AG04449 (cell line): Measurements from ENCODE around the gene CD52.
"Not testable (repeated sequence)": the region's sequence is repeated elsewhere in the genome, so short reads cannot be mapped to it uniquely, and the experiment has no call there.

ENCODE experiments used
- CTCF ChIA-PET: fragments of 350-600 bp; formaldehyde crosslinking; extraction: SDS; loops from one replicate; lab custom pipeline; 2021; ENCODE audit warnings: antibody characterized with exemption; lab: Yijun Ruan, JAX
- POLR2A ChIA-PET: fragments of 400-600, 350-600 bp; formaldehyde crosslinking; extraction: SDS; loops from one replicate; lab custom pipeline; 2020; ENCODE audit warnings: antibody characterized with exemption, inconsistent platforms; lab: Yijun Ruan, JAX
- DNase-seq: peaks from one replicate; pipeline ENCODE4 v3.0.0-alpha.2; 2010; ENCODE audit warnings: low read depth, low spot score
- H3K4me3 ChIP-seq: 2 replicates; pipeline ENCODE4 v1.5.1; 2011; ENCODE audit warnings: low read depth, mild to moderate bottlenecking, control low read depth, low read length
- TF ChIP-seq, protein P1 (sequence below): IDR thresholded peaks from one replicate; pipeline ENCODE4 v1.5.1; 2011; ENCODE audit warnings: mild to moderate bottlenecking, moderate library complexity, low read length, control low read depth, inconsistent platforms; ENCODE audit not compliant: insufficient read depth; ENCODE audit errors: missing control alignments

CD52 gene

DNA sequence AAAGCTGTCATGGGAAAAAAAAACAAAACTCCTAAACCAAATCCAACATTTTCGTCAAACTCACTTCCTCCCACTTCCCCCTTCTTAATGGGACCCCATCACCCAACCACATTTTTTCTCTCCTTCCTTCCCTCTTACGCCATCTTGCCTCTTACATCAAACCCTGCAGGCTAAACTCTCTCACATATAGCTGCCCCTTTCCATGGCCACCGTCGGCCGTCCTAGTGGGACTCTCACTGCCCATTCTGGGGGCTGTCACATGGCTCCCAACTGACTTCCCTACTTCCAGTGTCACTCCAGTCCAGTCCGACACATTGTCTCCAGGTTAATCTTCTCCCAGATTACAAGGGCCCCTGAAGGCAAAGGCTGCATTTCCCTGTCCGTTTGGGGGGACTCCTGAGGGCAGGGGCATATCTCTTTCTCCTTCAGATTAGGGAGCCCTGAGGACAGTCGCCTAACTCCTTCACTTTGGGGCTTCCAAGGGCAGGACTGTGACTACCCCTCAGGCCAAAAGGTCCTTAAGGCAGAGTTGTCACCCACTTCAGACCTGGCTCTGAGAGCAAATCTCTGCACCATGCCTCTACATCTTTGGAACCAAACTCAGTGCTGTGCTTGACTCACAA is 12.0 kb upstream of the CD52 start:
- no peak for DNase-seq
- TF ChIP-seq, protein P1, sequence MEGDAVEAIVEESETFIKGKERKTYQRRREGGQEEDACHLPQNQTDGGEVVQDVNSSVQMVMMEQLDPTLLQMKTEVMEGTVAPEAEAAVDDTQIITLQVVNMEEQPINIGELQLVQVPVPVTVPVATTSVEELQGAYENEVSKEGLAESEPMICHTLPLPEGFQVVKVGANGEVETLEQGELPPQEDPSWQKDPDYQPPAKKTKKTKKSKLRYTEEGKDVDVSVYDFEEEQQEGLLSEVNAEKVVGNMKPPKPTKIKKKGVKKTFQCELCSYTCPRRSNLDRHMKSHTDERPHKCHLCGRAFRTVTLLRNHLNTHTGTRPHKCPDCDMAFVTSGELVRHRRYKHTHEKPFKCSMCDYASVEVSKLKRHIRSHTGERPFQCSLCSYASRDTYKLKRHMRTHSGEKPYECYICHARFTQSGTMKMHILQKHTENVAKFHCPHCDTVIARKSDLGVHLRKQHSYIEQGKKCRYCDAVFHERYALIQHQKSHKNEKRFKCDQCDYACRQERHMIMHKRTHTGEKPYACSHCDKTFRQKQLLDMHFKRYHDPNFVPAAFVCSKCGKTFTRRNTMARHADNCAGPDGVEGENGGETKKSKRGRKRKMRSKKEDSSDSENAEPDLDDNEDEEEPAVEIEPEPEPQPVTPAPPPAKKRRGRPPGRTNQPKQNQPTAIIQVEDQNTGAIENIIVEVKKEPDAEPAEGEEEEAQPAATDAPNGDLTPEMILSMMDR: no peak
- POLR2A ChIA-PET: no interaction called here
- H3K4me3 ChIP-seq: peak overlapping the region; percentile 94
- CTCF ChIA-PET: interaction anchor here (0.7 to 14.7 kb wide), 6 partner anchors 15 to 943 kb away, joined by 3 to 139 read pairs (median 4); partner anchors contain the start of gene CD52

DNA sequence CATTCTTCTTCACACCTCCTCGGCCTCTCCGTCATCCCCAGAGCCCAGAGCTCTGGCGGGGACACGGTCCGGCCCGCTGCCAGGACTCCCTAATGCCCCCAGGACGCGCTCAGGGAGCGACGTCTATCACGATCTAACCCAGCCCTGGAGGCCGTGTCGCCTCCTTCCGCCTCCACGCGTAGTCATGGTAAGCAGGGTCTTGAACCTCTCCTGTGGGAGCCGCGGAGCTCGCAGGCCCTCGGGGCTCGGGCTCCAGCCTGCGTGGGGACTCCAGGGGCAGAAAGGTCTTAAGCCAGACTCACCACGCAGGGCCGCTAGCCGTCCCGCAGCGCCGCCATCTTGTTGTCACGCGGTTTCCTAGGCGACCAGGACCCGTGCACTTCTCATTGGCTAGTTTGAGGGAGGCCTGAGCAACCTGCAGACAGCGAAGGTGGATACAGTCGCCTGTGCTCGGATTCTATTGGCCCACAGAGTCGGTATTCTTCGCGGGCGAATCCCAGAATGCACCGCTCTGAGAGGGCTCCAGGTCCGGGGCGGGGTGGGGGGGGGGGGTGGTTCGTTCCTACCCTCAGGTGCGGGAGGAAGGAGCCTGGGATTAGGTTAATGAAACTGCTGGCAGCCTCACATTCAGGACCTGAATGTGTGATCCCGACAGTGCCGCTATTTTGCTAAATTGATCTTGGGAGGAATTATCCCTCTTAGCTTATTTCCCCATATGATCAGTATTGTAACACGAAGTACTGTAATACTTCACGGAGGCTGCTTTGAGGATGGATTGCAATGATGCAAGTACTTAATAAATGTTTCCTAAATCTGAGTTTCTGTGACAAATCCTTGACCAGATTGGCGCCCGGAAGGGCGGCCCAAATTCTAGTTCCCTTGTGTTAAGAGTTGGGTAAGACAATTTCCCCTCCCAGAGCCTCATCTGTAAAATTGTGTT is 11.2 kb upstream of the CD52 start, which contains the start of gene UBXN11:
UBXN11 (minus strand) TSS at position 347 of the 940 bp plus-strand sequence. CDS start 3,753 bp downstream, outside the sequence.
- TF ChIP-seq, protein P1: no peak
- peak within 1 kb of the TSS; percentile 94 for H3K4me3 ChIP-seq
- ChIA-PET CTCF (interaction anchor here (0.6 to 14.7 kb wide), 10 partner anchors 14 to 942 kb away, joined by 3 to 139 read pairs (median 4); partner anchors contain the start of genes CD52 and ZNF593), POLR2A (interaction anchor here (0.6 kb wide), 1 partner anchor 16 kb away, joined by 3 read pairs; no protein-coding TSS in a partner anchor)
- peak; percentile 64 for DNase-seq

DNA sequence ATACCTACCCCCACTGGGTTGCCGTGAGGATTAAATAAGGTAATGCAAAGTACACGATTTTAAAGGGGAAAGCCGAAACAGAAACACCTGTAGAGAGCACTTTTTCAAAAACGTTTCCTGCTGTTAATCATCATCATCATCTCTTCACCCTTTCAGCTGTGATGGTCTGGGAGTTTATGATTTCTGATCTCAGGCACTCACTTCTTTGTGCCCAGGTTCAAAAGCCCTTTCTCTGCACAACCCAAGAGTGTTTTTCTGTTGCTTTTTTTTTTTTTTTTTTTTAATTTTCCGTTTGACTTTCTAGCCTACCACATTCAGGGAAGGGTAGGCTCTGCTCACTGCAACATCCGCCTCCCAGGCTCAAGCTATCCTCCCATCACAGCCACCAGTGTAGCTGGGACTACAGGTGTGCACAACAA is 10.4 kb upstream of the CD52 start:
- POLR2A ChIA-PET: no interaction called here
- TF ChIP-seq, protein P1: no peak
- CTCF ChIA-PET: interaction anchor here (0.7 to 14.7 kb wide), 8 partner anchors 8 to 137 kb away, joined by 3 to 139 read pairs (median 5); partner anchors contain the start of genes CD52 and ZNF593
- no peak for DNase-seq
- no peak overlapping the region for H3K4me3 ChIP-seq

DNA sequence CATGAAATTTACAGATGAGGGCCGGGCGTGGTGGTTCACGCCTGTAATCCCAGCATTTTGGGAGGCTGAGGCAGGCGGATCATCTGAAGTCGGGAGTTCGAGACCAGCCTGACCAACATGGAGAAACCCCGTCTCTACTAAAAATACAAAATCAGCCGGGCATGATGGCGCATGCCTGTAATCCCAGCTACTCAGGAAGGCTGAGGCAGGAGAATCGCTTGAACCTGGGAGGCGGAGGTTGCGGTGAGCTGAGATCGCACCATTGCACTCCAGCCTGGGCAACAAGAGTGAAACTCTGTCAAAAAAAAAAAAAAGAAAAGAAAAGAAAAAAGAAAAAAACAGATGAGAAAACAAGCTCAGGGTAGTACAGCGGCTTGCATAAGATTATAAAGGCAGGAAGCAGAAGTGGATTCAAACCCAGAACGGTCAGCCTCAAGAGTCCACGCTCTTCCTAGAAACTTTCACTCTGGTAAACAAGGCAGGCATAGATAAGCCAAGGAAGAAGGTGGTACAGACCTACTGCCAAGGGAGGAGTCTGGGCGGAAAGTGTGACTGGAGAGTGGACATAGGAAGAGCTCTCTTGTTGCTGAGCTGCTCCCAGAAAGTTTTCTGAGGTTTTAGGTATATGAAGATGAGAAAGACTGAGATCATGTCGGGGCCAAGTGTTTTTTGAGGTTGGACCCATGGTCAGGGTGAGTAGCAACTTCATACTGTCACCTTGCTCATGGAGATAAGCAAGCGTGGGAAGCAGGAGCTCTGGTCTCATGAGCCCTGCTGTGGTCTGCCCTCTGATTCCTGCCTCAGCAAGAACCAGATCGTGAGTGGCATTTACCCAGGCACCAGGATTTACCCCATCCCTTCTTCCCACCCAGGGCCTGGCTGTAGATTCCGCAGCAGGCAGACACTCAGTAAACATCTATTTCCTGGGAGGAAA is 9.5 kb upstream of the CD52 start:
- POLR2A ChIA-PET: interaction anchor here (0.7 kb wide), 1 partner anchor 23 kb away, joined by 3 read pairs; no protein-coding TSS in a partner anchor
- H3K4me3 ChIP-seq, DNase-seq: not testable (repeated sequence)
- CTCF ChIA-PET: interaction anchor here (0.9 to 14.7 kb wide), 7 partner anchors 9 to 138 kb away, joined by 3 to 139 read pairs (median 5); partner anchors contain the start of genes CD52 and ZNF593

DNA sequence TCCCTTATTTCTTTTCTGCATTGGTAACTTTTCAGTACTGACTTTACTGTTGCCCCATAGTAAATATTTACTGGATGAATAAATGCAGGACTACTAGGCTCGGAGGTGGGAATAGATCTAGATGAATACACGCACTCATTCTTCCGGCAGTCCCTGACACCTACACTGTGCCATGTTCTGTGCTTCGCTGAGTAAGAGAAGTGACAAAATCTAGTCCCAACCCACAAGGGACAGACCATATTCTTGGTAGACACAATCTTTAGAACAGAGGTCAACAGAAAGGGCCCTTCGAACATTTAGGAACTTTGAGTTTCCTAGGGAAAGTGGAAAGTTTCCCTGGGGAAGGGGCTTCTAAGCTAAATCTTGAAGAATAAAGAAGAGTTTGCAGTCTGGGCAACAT is 3.3 kb upstream of the CD52 start:
- DNase-seq: no peak
- no peak overlapping the region for H3K4me3 ChIP-seq
- TF ChIP-seq, protein P1: no peak
- ChIA-PET CTCF (interaction anchor here (1.0 to 14.7 kb wide), 4 partner anchors 6 to 212 kb away, joined by 3 to 139 read pairs (median 7); partner anchors contain the start of gene CD52), POLR2A (no interaction called here)
